GM12878 (cell line): ENCODE results near the gene GMDS. TPM values are rescaled to one million over a fixed set of nuclear protein-coding genes. Genes with fewer than 3 reads are reported as not detected.

Source experiments
- ATAC-seq: fragments of 200-7000 bp; cut with Tn5 transposase; 3 replicates; pipeline ENCODE4 v1.9.1; 2020; ENCODE audit warnings: mild to moderate bottlenecking, moderate library complexity
- BruUV-seq: library from RNA; stranded (reverse); fragments of 400-500 nt; replicated peaks from 2 replicates; lab custom pipeline; 2021; lab: Mats Ljungman, UMichigan
- CTCF ChIA-PET: fragments of 300-600 bp; sonication (Branson Sonifier 250); formaldehyde crosslinking; extraction: SDS; loops from one replicate; lab custom pipeline; 2021; ENCODE audit warnings: inconsistent platforms; lab: Yijun Ruan, JAX
- POLR2A ChIA-PET: fragments of 350-600 bp; formaldehyde crosslinking; extraction: SDS; loops from one replicate; lab custom pipeline; 2021; ENCODE audit warnings: inconsistent platforms; lab: Charles Lee
- RAD21 ChIA-PET: fragments of 300-600 bp; sonication (Branson Sonifier 250); formaldehyde crosslinking; loops from one replicate; lab custom pipeline; 2023; ENCODE audit warnings: antibody characterized with exemption; ENCODE audit not compliant: unreplicated experiment; lab: Charles Lee
- SMC1A ChIA-PET: fragments of 300-600 bp; sonication (Branson Sonifier 250); formaldehyde crosslinking; loops from one replicate; lab custom pipeline; 2023; ENCODE audit not compliant: unreplicated experiment, uncharacterized antibody; lab: Charles Lee
- DNase-seq: peaks from one replicate; pipeline ENCODE4 v3.0.0-alpha.2; 2011; ENCODE audit warnings: low read depth, low spot score
- FAIRE-seq: peaks from 3 replicates; lab custom pipeline; 2011; peaks lifted over from hg19 to GRCh38; lab: Jason Lieb, UNC
- H2AFZ ChIP-seq: 2 replicates; pipeline ENCODE4 v1.6.0; 2011; ENCODE audit warnings: low read depth, low read length, control low read depth; ENCODE audit not compliant: control insufficient read depth
- H3K27ac ChIP-seq: 2 replicates; pipeline ENCODE4 v1.5.1; 2011; ENCODE audit warnings: control low read depth; ENCODE audit not compliant: control insufficient read depth, insufficient read depth
- H3K27me3 ChIP-seq, 2 experiments: replicated peaks in 1 of 2; 2 replicates each; pipeline versions ENCODE4 v1.6.0 to v1.6.1; 2011; ENCODE audit warnings: low read length in 1 of 2; ENCODE audit not compliant: control insufficient read depth in 2 of 2, insufficient read depth in 2 of 2
- H3K36me3 ChIP-seq, 2 experiments: 2 replicates each; pipeline ENCODE4 v1.5.1; 2011; ENCODE audit warnings: low read length in 1 of 2; ENCODE audit not compliant: control insufficient read depth in 2 of 2, insufficient read depth in 2 of 2
- H3K4me1 ChIP-seq: 2 replicates; pipeline ENCODE4 v1.6.1; 2011; ENCODE audit warnings: mild to moderate bottlenecking, low read length, moderate library complexity, mixed read lengths; ENCODE audit not compliant: control insufficient read depth, insufficient read depth
- H3K4me2 ChIP-seq: 2 replicates; pipeline ENCODE4 v1.6.0; 2011; ENCODE audit warnings: control low read depth; ENCODE audit not compliant: control insufficient read depth, insufficient read depth
- H3K4me3 ChIP-seq: fragments of 200-600 bp; sonication (generic); 2 replicates; pipeline ENCODE4 v1.5.1; 2016
- H3K79me2 ChIP-seq: 2 replicates; pipeline ENCODE4 v1.6.0; 2011; ENCODE audit warnings: low read length; ENCODE audit not compliant: control insufficient read depth, insufficient read depth
- H3K9ac ChIP-seq: 2 replicates; pipeline ENCODE4 v1.8.0; 2011; ENCODE audit warnings: low read length, control low read depth, mixed read lengths; ENCODE audit not compliant: control insufficient read depth, insufficient read depth
- H3K9me3 ChIP-seq: replicated peaks from 3 replicates; pipeline ENCODE4 v1.5.1; 2011; ENCODE audit warnings: mild to moderate bottlenecking, low read length; ENCODE audit not compliant: control insufficient read depth, insufficient read depth
- H4K20me1 ChIP-seq: 2 replicates; pipeline ENCODE4 v1.6.0; 2011; ENCODE audit not compliant: control insufficient read depth, insufficient read depth
- BCL3 ChIP-seq: IDR thresholded peaks from 2 replicates; pipeline ENCODE4 v1.6.1; 2011; ENCODE audit warnings: borderline replicate concordance, low read depth, mild to moderate bottlenecking, moderate library complexity, low read length; ENCODE audit not compliant: insufficient read depth, poor library complexity, severe bottlenecking
- BHLHE40 ChIP-seq, 2 experiments: fragments of 450-650 bp in 1 of 2; IDR thresholded peaks; 2 replicates each; pipeline ENCODE4 v1.6.1; 2011 to 2017; ENCODE audit warnings: low read depth in 2 of 2, borderline replicate concordance in 1 of 2, improper control_type of control experiment in 1 of 2, low read length in 1 of 2, mild to moderate bottlenecking in 1 of 2
- CHD1 ChIP-seq: IDR thresholded peaks from 2 replicates; pipeline ENCODE4 v1.6.1; 2012; ENCODE audit warnings: low read depth, low read length, improper control_type of control experiment
- CTCF ChIP-seq, 3 experiments: IDR thresholded peaks in 2 of 3; conservative IDR thresholded peaks in 1 of 3; 2 replicates each; pipeline ENCODE4 v1.5.1; 2011; ENCODE audit warnings: low read depth in 3 of 3, low read length in 3 of 3, mild to moderate bottlenecking in 3 of 3, control low read depth in 2 of 3, moderate library complexity in 2 of 3, inconsistent platforms in 1 of 3, mixed read lengths in 1 of 3; ENCODE audit not compliant: control insufficient read depth in 2 of 3, insufficient read depth in 1 of 3; ENCODE audit errors: extremely low read depth in 1 of 3
- EED ChIP-seq: sonication (generic); IDR thresholded peaks from 2 replicates; pipeline ENCODE4 v1.6.1; 2016; ENCODE audit warnings: antibody characterized with exemption, low read depth
- EGR1 ChIP-seq, 2 experiments: IDR thresholded peaks; 1 replicate in 1 of 2; 2 replicates in 1 of 2; pipeline ENCODE4 v1.6.1; 2011 to 2012; ENCODE audit warnings: low read depth in 2 of 2, low read length in 2 of 2, borderline replicate concordance in 1 of 2, mild to moderate bottlenecking in 1 of 2, moderate library complexity in 1 of 2
- JUNB ChIP-seq: IDR thresholded peaks from 2 replicates; pipeline ENCODE4 v1.6.1; 2016; ENCODE audit warnings: antibody characterized with exemption, mild to moderate bottlenecking
- MYB ChIP-seq: fragments of 150-350 bp; IDR thresholded peaks from 2 replicates; pipeline ENCODE4 v1.6.1; 2014; ENCODE audit warnings: mild to moderate bottlenecking, low read depth, low read length, borderline replicate concordance
- NFYB ChIP-seq: IDR thresholded peaks from 2 replicates; pipeline ENCODE4 v1.6.1; 2011; ENCODE audit warnings: low read depth, mild to moderate bottlenecking, low read length, improper control_type of control experiment, moderate library complexity; ENCODE audit not compliant: insufficient read depth
- PML ChIP-seq: IDR thresholded peaks from 2 replicates; pipeline ENCODE4 v1.6.1; 2012; ENCODE audit warnings: low read length, inconsistent platforms
- POLR2AphosphoS2 ChIP-seq: IDR thresholded peaks from 2 replicates; pipeline ENCODE4 v1.6.1; 2011; ENCODE audit warnings: low read depth, mild to moderate bottlenecking, low read length, improper control_type of control experiment, moderate library complexity
- SP1 ChIP-seq: IDR thresholded peaks from one replicate; pipeline ENCODE4 v1.6.1; 2011; ENCODE audit warnings: low read depth, low read length
- SUPT20H ChIP-seq: IDR thresholded peaks from 2 replicates; pipeline ENCODE4 v1.6.1; 2011; ENCODE audit warnings: low read depth, mild to moderate bottlenecking, low read length, moderate library complexity, borderline replicate concordance; ENCODE audit not compliant: control insufficient read depth
- WGBS: methylation state at CpG from one replicate; pipeline ENCODE4 v1.1.6; 2016; ENCODE audit warnings: low lambda C conversion rate; ENCODE audit not compliant: insufficient replicate concordance, insufficient coverage; ENCODE audit errors: missing lambda C conversion rate; 5-methylcytosine and 5-hydroxymethylcytosine counted together
- in situ Hi-C: fragments of 300-500 bp; cut with MboI; formaldehyde crosslinking; loops from 9 replicates; pipeline ENCODE4 v1.14.3; 2018; ENCODE audit warnings: mixed read lengths
- intact Hi-C: fragments of 100-400 bp; cut with micrococcal nuclease; formaldehyde crosslinking; loops from one replicate; pipeline ENCODE4 v1.14.2; 2022; ENCODE audit not compliant: unreplicated experiment
- polyA plus RNA-seq, 11 experiments: library from polyadenylated mRNA; depleted of rRNA in 4 of 11; unstranded in 6 of 11; stranded (reverse) in 5 of 11; fragments of >200 nt; fragmentation: Nextera tagmentation in 4 of 11; fragmentation: Illumina TruSeq in 1 of 11; extraction: Ambion mirVana in 4 of 11; extraction: Trizol in 1 of 11; gene quantifications; 1 replicate in 1 of 11; 2 replicates in 10 of 11; pipeline versions ENCODE4 v1.2.1 to v1.2.3, GENCODE V29; 2011 to 2016; ENCODE audit warnings: inconsistent platforms in 2 of 11, missing spikeins in 2 of 11, low read depth in 1 of 11
- total RNA-seq, 4 experiments: library from RNA; depleted of rRNA in 3 of 4; stranded (reverse); fragments of >200 nt in 3 of 4; fragmentation: Illumina TruSeq in 1 of 4; extraction: Trizol in 1 of 4; gene quantifications; 2 replicates each; pipeline versions ENCODE4 v1.2.1 to v1.2.3, GENCODE V29; 2013 to 2021

The GMDS gene
- total and polyA plus RNA-seq, 10 of the 15 experiments (the other 5 are each of a cell fraction or from before 2014, with no cell fraction given) = 0.61 to 53.8 (median 29.3) TPM

- Histone ChIP-seq H3K4me2 (no peak overlapping the region), H3K36me3 (no peaks in the 10 kb centered on the region), H3K27ac (no peak overlapping the region), H4K20me1 (no peaks in the 10 kb centered on the region), H3K79me2 (no peaks in the 10 kb centered on the region; the same call in 1 of the 2 replicates), H3K27me3 (no peaks in the 10 kb centered on the region), H3K4me3 (no peak overlapping the region), H3K9me3 (peaks cover 4% of the 10 kb centered on the region; the same call in 2 of the 3 replicates), H3K4me1 (peaks cover 26% of the 10 kb centered on the region), H2AFZ (no peak overlapping the region), H3K9ac (no peak overlapping the region)
- in situ Hi-C loops (no loop called here), intact Hi-C loops (no loop called here)
- TF ChIP-seq EED (no peak), SP1 (no peak), EGR1 (IDR thresholded peaks at IDR 0.05; ENCODE audit: borderline replicate concordance in 1 of 2, low read depth in 2 of 2, low read length in 2 of 2) (no peak)
- POLR2A ChIA-PET = no interaction called here
- CTCF ChIA-PET = no interaction called here
- no peak for ATAC-seq
- BruUV-seq = no TSS peak
- no peak for FAIRE-seq
- DNase-seq = no peak
- RAD21 ChIA-PET = no interaction called here
- 100% methylated on average over 1 of the region's 1 CpG for WGBS
- SMC1A ChIA-PET = no interaction called here
These were observed 83.3 kb downstream of the GMDS start for GRCh38 chr6:2162079-2162445.

DNA sequence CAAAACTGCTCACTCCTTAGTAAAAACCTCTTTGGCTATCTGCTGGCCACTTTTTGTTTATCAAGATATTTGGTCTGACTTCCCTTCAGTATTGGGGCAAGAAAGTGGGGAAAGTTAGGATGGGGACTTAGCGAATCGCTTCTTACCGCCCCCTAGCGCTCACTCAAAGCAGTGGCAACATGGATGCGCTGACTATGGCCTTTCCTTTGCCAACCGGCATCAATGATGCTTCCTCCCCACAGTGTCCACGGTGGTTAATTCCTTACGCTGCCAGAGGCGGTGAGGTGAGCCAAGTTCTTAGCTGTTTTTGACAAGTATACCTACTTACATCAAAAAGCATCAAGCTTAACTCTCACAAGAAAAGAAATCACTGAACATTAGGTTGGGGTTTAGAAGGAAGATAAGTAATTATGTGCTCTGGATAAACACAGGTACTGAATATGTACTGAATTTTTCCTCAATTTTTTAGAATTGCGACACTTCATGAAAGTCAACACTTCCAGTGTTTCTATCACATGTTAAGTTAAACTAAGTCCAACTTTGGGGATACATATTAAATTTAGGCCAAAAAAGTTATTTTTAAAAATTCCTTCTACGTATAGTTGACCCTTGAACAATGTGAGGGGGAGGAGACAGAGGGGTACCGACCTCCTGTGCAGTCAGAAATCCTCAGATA, 86.7 kb downstream of the GMDS start:
- no peak for FAIRE-seq
- ChIA-PET RAD21 (no interaction called here), CTCF (no interaction called here), SMC1A (no interaction called here), POLR2A (no interaction called here)
- H3K9me3 ChIP-seq = no peaks in the 10 kb centered on the region
- H4K20me1 ChIP-seq = no peaks in the 10 kb centered on the region
- H3K4me3 ChIP-seq = no peak overlapping the region
- intact Hi-C loops (no loop called here), in situ Hi-C loops (no loop called here)
- no peak overlapping the region for H2AFZ ChIP-seq
- H3K27ac ChIP-seq = no peak overlapping the region
- H3K9ac ChIP-seq = no peak overlapping the region
- H3K36me3 ChIP-seq = no peaks in the 10 kb centered on the region
- peaks cover 32% of the 10 kb centered on the region for H3K4me1 ChIP-seq
- H3K27me3 ChIP-seq = no peaks in the 10 kb centered on the region
- BruUV-seq = no TSS peak
- H3K4me2 ChIP-seq = no peak overlapping the region
- DNase-seq = no peak
- H3K79me2 ChIP-seq = no peaks in the 10 kb centered on the region; the same call in 1 of the 2 replicates
- WGBS = 98% methylated on average over 12 of the region's 12 CpGs
- 0 out of 3 replicates have a peak, but pooled peaks have one; percentile 14 for ATAC-seq
- TF ChIP-seq CTCF (IDR thresholded peaks at IDR 0.05 in 2 of 3, conservative IDR thresholded peaks at IDR 0.05 in 1 of 3; ENCODE audit: control insufficient read depth in 2 of 3, extremely low read depth in 1 of 3, insufficient read depth in 1 of 3, low read depth in 3 of 3, low read length in 3 of 3) (peak in 2 of 3 experiments; percentile 12 to 32; a peak in 3 of 6 replicates), PML (no peak), SUPT20H (no peak), CHD1 (no peak), MYB (no peak), JUNB (no peak), NFYB (no peak), BCL3 (no peak), BHLHE40 (IDR thresholded peaks at IDR 0.05; ENCODE audit: borderline replicate concordance in 1 of 2, low read depth in 2 of 2, low read length in 1 of 2) (no peak), POLR2AphosphoS2 (no peak)
